OCI-M2 (cell line): ENCODE measurements around the gene PDE1A.
"Not testable (repeated sequence)": the region's sequence is repeated elsewhere in the genome, so short reads cannot be mapped to it uniquely, and the experiment has no call there.

Source experiments
- DNase-seq: peaks from one replicate; lab custom pipeline; 2025; ENCODE audit not compliant: unreplicated experiment; lab: John Stamatoyannopoulos, UW

PDE1A gene

DNA sequence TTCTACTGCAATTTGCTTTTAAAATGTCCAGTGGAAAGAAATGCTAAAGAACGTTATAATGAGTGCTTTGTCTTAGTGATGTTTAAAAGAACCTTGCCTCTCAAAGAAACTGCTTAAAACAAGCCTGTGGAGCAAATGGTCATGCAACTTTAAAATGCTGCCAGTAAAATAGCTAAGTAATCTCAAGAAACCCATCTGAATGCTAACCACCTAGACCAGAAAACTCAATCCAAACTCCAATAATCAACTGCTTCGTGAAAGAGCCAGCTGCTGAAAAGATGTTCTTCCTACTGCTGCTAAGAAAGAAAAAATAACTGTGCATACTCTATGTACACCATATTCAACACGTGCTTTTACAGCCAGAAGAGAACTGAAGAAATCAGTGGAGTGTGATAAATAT lies 145.6 kb downstream of the PDE1A start:
- no peak for DNase-seq

DNA sequence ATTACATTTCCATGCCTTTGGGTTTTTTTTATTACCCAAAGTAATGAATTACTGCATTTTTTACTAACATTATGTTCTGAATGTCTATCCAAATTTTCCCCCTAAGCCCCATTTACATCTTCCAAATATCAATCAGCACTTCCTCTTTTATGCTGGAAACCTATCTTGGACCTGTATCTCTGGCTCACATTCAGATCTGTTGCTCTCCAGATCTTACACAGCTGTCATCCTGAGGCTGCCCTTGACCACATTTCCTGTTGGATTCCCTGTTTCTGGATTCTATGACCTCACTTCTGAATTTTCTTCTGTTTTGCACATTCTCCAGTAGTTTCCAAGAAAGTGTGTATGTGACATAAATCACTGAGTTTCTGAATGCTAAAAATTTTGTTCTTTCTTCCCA lies 146.7 kb downstream of the PDE1A start:
- no peak for DNase-seq

DNA sequence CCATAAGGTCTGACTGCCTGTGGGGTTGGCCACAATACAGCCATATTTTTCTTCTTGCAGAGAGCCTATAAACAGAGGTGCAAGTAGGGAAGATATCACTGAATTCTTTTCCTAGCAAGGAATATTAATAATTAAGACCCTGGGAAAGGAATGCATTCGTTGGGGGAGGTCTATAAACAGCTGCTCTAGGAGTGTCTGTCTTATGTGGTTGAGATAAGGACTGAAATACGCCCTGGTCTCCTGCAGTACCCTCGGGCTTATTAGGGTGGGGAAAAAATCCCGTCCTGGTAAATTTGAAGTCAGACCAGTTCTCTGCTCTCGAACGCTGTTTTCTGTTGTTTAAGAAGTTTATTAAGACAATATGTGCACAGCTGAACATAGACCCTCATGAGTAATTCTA lies 150.2 kb downstream of the PDE1A start:
- DNase-seq = not testable (repeated sequence)

DNA sequence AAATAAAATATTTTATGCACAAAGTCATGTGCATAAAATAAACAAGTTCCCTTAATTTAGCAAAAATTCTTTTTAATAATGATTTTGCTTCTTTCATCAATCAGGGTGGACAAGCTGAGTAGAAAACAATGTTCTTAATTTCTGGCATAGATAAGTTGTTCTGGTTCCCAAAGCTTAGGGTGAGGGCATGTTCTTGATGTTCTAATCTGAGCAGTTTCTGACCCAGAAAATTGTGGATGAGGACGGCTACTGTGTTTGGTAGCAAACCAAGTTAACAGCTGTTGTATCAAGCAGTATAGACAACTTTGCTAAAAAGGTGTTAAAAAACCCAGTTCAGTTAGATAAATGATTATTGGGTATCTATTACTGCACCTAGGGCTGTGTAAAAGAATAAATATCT lies 158.9 kb downstream of the PDE1A start:
- DNase-seq = no peak

DNA sequence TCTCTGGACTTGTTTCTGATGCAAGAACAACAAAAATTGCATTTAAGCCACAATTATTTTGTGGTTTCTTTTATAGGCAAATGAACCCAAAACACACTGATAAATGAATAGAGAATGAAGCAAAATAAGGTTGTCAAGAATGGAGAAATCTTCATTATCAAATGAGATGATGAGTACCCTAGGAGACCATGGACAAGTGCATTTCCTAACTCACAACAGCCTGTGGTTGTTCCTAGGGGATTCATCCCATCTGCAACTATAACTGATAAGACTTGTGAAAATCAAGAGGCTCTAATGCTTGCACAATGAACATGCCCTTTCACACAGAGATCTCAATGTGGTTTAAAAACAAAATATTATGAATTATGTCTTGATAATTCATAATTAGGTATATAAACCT lies 159.9 kb downstream of the PDE1A start:
- no peak for DNase-seq

DNA sequence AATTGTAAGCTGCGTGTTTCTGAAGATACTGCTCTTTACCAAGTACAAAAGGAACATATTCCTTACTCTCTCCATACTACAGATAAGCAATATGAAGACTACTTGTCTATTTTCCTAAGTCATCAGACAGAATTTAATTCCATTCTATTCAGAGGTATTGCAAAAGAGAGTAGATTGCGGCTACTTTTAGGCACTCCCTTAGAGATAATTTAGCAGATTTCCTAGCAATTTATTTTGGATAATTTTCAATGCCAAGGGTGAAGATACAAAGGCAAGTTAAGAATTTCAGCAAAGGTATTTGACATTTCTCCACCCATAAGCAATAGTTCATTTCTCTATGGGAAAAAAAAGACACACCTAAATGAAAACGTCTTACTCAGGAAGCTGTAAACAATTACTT lies 161.1 kb downstream of the PDE1A start:
- DNase-seq = no peak

DNA sequence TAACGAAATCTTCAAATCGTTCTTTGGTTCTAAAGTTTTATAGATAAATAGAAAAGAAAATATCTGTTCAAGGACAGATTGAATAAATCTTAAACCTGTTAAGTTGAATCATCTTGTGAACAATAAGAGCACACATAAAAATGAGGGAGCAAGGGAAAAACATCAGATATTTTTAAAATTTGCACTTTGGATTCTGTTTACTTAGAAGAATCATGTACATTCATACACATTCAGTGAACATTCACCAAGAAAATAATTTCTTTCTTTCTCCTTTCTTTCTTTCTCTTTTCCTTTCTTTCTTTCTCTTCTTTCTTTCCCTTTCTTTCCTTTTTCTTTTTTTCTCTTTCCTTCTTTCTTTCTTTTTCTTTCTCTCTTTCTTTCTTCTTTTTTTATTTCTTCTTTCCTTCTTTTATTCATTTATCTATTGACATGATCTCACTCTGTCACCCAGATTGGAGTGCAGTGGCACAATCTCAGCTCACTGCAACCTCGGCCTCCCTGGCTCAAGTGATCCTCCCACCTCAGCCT lies 164.9 kb downstream of the PDE1A start:
- no peak for DNase-seq

DNA sequence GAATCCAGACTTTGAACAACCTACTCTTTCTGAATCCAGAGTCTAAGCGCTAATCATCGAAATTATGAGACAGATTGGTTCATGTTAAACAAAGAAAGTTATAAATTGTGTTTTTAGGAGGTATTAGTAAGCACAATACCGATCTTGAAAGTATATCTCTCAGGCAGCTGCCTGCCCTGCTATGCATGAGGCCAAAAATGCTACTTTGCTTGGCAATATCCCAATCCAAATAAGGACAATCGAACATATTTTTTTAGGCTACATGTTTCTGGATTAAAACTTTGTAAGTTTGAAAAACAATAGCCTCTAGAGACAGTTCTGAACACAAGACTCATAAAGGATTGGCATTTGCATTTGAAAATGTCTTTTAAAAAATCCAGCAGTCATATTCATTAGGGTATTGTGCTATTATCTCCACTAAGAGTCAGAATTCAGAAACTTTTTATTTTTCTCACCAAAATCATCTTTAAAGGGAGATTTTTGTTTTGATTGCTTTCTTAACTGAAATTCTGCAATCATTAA lies 167.1 kb downstream of the PDE1A start:
- DNase-seq = no peak

DNA sequence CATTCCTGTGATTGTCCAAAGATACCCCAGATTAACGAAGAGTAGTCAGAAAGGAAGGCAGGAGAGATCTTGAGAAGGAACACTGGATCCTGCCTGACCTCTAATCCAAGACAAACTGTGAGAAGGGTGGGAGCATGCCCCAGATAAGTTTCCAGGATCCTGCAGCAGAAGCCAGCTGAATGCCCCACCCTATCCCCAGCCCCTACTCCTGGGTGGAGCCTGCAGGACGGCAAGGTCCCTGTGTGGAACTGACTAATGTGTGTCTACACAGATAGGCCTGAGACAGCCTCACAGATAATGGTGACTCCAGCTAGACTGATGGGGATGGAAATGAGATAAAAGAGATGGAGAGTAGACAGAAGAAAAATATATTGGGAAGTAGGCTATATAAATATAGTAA lies 174.3 kb downstream of the PDE1A start:
- no peak for DNase-seq

DNA sequence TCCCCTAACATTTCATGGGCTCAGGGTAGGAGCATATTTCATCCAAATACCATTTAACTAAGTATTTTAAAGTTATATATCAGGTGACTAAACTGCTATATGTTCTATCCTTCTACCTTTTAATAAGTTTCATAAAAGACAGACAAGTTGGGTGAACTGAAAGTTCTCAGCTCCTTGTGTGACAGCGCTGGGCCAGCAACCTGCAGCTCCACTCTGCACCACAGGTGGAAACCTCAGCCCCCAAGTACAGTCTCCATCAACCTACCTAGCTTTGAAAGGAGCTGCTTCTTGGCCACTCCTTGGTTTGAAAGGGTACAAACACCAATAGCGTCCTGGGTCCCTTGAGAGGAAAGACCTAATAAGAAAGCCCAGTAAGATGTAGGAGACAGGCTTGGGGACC lies 177.9 kb downstream of the PDE1A start:
- no peak for DNase-seq

DNA sequence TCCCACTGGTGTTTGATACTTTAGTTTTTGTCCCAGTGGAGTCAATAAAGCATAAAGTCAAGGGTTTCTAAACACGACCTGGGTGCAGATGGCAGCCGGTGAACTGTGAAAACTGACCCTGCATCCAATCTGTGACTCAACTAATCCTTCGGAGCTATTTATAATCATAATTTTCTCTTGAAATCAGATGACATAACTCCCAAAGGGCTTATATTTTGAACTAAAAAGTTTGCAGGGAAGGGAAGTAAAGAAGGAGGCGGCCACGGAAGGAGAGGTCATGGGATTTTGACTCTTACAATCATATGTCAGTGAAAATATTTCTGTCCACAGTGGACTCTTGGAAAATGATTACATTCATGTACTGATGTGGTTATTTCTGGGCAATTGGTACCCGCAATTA lies 178.5 kb downstream of the PDE1A start:
- DNase-seq = no peak

DNA sequence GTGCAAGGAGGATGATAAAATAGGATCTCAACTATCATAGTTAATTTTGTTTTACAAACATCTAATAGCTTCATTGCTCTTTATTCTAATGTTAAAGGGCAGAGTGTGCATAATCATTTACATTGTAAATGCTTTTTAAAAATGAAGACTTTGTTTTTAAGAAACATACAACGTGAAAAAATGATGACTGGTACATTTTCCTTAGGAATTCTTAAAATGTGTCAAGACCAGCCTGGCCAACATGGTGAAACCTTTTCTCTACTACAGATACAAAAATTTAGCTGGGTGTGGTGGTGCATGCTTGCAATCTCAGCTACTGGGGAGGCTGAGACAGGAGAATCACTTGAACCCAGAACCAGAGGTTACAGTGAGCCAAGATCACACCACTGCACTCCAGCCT lies 179.0 kb downstream of the PDE1A start:
- DNase-seq = no peak

DNA sequence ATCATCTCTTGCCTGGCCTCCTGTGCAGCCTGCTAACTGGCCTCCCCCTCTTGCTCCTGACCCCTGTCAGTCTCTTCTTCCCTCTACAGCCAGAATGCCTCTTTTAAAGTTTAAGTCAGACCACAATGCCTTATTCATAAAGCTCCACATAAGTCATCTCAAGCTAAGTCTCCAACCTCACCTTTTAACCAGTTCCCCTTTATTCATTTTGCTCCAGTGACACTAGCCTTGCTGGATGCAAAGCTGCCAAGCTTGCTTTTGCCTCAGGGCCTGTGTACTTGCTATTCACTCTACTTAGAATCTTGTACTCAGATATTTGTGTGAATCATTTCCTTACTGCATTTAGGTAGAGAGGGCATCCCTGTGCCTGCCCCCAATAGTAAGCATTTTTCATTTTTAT lies 180.9 kb downstream of the PDE1A start:
- no peak for DNase-seq

DNA sequence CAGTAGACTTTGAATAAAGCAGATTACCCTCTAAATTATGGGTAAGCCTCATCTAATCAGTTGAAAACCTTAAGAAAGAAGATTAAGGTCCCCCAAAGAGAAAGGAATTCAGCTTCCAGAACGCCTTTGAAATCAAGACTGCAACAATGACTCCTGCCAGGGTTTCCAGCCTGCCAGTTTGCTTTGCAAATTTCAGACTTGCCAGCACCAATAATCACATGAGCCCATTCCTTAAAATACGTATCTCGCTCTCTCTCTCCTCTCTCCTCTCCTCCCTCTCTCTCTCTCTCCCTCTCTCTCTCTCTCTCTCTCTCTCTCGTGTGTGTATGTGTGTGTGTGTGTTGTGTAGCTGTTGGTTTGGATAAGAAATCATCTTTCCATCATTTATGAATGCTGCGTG lies 184.2 kb downstream of the PDE1A start:
- DNase-seq = no peak

DNA sequence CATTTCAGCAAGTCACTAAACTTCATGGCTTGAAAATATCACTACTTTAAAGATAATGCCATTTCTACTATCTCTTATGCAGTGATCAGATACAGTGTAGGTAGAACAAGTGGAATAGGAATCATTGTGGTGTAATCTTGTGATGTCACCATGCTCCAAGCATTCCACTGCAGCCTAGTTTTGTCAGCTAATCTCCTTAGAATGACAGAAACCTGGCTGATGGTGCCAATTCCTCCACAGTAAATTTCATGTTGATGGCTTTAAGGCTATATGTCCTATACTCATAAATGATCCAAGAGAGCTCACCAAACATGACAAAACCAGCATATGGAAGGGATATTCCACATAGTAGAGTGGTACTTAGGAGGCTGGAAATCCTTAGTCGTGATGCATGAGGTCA lies 184.9 kb downstream of the PDE1A start:
- DNase-seq = no peak

DNA sequence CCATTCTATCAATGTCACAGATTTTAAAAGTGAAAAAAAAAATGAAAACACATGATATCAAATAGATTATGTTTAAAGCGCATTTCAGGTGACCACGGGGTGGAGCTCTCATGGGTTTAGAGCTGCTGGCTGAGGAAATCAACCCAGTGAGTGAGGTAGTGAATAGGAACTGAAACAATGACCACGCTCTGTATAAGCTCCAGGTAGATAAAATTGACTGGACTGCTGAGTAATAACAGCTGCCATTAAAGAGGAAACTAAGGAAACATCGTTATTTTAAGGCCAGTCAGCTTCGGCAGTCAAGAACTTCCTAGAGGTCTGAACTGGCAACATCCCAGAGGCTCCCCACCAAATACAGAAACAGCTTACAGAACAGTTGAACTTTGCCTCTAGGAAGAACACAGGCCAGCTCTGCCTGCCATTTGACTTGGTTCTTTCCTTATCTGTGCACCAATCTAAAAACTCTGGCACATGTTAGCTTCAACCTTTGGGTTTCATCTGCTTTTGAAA lies 185.9 kb downstream of the PDE1A start:
- DNase-seq = no peak

DNA sequence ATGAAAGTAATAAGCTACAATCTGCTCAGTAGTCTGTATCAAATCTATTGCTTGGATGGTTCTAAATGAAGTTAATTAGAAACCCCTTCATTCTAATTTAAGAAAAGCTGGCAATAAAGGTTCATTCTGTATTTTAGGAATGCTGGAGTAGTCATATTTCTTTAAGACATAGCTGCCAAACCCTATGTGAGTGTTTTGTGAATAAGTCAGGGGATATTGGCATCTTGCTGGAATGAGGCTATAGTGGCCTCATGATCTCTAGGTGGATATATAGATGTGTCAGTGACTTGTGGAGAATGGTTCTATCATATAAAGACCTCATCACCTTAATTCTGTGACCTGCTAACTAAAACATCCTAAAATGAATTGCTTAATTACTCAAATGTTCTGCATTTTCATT lies 196.3 kb downstream of the PDE1A start:
- no peak for DNase-seq

DNA sequence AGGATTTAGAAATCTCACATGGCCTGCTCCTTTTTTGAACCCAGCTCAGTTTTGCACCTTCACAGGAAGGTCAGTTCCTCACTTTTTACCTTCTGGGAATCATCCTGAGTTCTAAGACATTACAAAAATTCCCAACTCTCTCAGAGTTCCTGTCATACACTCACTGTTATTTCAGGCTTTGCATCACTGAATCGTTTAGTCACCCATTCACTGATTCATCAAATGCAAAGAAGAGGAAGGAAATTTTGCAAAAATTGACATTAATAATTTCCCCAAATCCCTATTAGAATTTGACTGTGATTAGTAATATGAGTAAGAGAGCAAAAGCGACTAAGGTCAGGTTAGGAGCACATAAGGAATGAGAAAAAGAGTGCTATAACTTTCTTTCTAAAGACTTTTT lies 197.5 kb downstream of the PDE1A start:
- DNase-seq = no peak

DNA sequence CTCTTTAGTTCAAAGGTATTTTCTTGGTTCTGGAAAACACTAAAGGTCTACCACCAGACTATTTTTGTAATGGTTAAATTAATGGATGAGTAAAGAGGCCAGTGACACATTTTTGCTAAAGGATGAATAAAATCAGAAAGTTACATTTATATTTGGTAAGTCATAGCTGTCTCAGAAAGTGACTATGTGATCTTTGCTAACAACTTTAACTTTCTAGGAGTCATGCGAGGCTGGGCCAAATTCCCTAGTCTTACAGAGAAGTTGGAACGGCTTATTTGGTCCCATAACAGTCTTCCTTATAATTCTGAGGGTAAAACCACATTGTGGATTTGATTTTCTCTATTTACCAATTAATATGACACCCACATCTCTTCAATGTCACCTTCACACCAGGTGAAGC lies 198.1 kb downstream of the PDE1A start:
- no peak for DNase-seq

DNA sequence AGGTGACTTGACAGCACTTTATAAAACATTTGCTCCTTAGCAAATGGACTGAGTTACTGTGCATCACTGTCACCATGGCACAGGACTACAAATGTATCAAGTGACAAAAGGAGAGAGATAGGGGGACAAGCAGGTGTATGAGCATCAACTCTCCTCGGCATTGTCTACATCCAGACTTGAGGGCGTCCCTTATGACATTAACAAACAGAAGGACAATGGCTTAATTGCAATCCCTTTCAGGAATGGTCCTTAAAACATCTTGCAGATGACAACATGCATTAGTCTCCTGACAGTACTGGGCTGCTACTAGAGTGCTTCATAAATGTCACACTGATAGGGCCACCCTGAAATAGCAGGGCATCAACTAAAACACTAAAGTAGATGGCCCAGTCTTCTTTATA lies 198.8 kb downstream of the PDE1A start:
- DNase-seq = no peak

DNA sequence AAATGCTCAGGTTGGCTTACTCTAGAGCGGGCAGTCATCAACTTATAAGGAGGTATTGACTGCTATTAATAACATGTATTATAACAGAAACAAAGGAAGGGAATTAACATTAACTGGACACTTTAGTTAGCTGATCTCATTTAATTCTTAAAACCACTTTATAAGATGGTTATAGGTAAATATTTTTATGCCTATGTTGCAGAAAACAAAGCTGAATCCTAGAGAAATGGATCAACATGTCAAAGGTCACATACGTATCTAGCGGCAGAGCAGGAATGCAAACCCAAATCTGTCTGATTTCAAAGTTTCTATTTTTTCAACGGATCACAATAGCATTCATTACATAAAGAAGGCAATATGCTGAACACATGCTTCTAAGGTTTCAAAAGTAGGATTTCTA lies 200.0 kb downstream of the PDE1A start:
- no peak for DNase-seq

DNA sequence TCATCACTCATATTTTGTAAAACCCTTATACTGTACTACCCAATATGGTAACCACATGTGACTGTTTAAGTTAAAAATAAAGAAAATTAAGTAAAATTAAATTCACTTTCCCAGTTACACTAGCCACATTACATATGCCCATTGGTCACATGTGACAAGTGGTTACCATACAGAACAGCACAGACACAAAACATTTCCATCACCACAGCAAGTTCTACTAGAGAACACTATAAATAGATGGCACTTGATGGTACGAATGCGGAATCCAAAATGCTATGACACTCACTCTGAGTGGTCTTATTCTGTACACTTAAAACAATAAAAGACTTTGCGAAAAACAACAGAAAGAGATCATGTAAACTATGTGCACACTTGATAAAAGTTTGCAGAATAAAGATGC lies 202.2 kb downstream of the PDE1A start:
- DNase-seq = no peak

DNA sequence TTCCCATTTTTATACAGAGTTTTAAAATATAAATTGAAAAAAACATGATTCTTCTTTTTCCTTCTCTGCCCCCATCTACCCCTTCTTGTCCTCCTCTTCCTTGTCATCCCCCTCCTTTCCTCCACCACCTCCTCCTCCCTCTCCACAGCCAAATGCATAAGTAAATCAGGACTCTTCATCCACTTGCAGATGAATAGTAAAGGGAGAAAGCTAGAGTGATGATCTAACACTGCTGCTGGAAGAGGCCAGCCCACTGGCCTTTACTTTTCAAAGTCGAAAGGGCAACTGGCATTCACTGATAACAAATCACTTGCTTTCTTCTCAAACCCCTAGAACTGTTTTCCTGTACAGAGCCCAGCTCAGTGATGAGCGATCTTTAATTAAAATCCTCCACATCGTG lies 205.8 kb downstream of the PDE1A start:
- no peak for DNase-seq

DNA sequence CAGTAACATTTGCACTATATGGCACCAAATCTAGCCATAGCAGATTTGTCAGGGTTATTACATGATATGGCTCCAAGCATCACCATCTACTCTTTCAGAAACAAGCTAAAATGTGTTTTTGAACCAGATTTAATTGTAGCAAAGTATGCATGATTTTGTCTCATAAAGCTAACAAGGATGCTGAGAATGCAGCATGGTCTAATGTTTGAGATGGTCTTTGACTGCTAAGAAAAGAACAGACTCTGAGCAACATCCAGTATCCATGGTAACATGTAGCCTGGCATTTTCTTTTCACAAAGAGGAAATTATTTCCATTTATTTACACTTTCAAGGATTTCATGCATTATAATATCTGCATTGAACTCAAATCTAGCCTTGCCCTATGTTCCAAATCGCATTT lies 206.5 kb downstream of the PDE1A start:
- no peak for DNase-seq
